NCI-H748 (cell line): ENCODE results near the gene NOL11.
"Not testable (repeated sequence)": the region's sequence is repeated elsewhere in the genome, so short reads cannot be mapped to it uniquely, and the experiment has no call there.

ENCODE experiments used
- DNase-seq: peaks from one replicate; lab custom pipeline; 2025; ENCODE audit not compliant: unreplicated experiment; lab: John Stamatoyannopoulos, UW

Gene NOL11

DNA sequence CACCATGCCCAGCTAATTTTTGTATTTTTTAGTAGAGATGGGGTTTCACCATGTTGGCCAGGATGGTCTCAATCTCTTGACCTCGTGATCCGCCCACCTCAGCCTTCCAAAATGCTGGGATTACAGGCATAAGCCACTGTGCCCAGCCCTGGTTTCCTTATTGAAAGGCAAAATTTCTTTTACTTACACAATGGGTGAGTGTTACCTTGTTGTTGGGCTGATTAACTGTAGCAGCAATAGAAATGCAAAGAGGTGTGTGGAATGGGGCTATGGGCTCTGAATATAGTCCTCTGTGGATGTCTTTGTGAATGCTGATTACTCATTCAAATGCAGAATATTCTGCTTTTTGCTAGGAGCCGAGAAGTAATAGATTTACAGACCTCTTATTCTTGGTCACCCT is 34.4 kb downstream of the NOL11 start:
- DNase-seq: not testable (repeated sequence)

DNA sequence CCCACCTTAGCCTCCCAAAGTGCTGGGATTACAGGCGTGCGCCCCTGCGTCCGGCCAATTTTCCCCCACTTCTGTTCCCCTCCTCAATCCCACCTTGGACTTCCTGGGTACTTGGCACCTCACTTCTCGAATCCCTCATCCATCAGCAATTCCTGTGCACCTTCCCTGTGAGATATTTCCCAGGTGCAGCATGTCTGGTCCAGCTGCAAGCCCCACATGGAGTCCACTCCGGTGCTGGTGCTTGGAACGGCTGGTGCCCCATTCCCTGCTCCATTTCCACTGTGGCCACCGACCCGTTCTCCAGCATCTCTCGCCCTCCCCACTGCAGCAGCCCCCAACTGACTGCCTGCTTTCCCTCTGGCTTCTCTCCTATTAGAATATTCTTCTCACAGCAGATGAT is 35.3 kb downstream of the NOL11 start:
- DNase-seq: no peak

- no peak for DNase-seq
Observed at GRCh38 chr17:67754001-67754400, 36.3 kb downstream of the NOL11 start.

DNA sequence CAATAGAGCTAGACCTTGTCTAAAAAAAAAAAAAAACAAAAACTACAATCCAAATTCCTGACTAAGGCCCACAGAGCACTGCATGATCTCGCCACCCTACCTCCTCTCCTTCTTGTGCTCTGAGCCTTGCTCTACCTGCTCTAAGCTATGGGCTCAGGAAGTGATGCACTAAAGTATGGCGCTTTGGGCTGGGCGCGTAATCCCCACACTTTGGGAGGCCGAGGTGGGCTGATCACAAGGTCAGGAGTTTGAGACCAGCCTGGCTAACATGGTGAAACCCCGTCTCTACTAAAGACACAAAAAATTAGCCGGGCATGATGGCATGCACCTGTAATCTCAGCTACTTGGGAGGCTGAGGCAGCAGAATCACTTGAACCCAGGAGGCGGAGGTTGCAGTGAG is 37.0 kb downstream of the NOL11 start:
- DNase-seq: not testable (repeated sequence)

GRCh38 chr17:67756766-67757165 is 39.0 kb downstream of the NOL11 start:
- not testable (repeated sequence) for DNase-seq

GRCh38 chr17:67759355-67760171 is 41.8 kb downstream of the NOL11 start:
- no peak for DNase-seq

DNA sequence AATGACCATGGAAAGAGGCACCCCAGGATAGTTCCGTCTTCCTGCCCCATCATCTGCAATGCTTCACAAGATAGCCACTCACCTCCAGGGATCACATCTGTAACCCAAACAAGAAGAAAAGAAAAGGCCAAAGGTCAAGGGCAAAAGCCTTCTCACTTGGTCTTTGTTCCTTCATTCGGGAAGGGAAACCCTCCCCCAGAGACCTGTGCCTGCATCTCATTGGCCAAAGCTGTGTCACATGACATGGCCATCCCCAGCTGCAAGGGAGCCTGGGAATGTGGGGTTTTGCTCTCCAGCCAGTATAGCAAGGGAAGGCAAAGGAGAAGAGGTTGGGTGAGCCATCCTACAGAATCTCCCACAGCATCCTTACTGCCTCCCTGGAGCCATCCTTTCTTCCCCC is 47.9 kb downstream of the NOL11 start:
- DNase-seq: no peak

GRCh38 chr17:67769231-67769630 is 51.5 kb downstream of the NOL11 start:
- no peak for DNase-seq

DNA sequence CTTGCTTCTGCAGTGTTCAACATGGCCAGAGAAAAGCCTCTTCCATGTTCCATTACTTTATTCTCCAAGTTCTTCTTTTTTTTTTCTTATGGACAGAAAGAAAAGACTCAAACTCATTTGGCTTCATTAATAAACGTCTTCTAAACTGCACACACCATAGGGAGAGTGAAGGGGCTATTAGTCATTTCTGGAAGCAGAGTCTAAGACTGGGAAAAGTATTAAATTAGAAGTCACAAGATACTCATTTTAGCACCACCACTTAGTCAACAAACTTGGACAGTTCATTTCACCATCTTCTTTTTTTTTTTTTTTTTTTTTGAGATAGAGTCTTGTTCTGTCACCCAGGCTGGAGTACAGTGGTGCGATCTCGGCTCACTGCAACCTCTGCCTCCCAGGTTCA is 52.8 kb downstream of the NOL11 start:
- no peak for DNase-seq

GRCh38 chr17:67772679-67773078 is 54.9 kb downstream of the NOL11 start:
- DNase-seq: no peak

DNA sequence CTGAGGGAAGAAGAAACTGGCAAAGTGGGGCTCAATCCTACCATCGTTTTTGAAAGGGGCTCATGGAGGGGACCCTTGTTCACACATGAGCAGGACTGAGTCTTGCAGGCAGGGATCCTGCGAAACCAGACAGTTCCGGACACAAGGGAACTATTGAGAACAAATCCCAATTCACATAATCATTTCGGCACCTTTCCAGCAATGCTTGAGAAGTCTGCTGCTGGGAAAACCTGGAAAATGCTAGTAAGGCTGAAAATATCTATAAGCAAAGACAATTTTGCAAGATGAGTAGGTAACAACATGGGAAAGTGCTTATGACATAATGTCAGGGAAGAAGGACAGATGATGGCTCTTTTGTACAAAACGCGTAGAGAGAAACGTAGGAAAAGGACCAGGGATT is 55.5 kb downstream of the NOL11 start:
- no peak for DNase-seq

DNA sequence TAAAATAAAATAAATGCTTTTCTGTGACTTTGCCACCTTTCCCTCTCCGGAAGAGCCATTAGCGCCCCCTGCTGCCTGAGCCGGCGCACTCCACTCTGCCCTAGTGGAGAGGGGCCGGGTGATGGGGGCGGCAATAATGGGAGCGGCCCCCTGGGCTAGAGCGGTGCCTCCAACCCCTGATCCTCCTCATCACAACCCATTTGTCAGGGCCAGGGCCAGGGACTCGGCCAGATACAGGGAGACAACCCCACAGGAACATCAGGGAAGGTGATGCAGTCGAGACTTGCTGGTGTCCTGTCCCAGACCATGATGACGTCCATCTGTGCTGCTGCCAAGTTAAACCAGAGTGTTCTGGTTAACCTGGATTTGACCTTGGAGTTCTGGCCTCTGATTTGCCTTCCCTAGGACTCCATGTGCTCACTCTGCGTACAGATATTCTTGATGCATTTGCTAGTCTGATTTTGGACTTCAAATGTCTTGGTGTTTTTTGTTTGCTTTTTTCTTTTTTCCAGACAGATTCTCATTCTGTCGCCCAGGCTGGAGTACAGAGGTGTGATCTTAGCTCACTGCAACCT is 61.4 kb downstream of the NOL11 start:
- DNase-seq: peak; percentile 24

- no peak for DNase-seq
Observed at GRCh38 chr17:67784364-67785121, 66.8 kb downstream of the NOL11 start.

GRCh38 chr17:67785122-67785477 is 67.4 kb downstream of the NOL11 start:
- DNase-seq: no peak

- DNase-seq: no peak
Observed at GRCh38 chr17:67785504-67785903, 67.8 kb downstream of the NOL11 start.
